ENCODE data around the gene EIF2B4.

EIF2B4 gene

GRCh38 chr2:27380626-27381545 lies 10.7 kb upstream of the EIF2B4 start, which contains the start of gene ZNF513:
TSS of gene ZNF513 (minus strand) at chr2:27380734. CDS start at chr2:27380526, 208 bp downstream.
- DNase-seq (ENCODE audit: low spot score in 2 of 2) = peak; percentile 89 to 96
- Histone ChIP-seq H3K27me3 (ENCODE audit: low read depth) (no peaks in the 10 kb centered on the region), H3K36me3 (replicated peaks) (peaks cover 78% of the 10 kb centered on the region), H3K4me3 (peak within 1 kb of the TSS; percentile 48), H3K4me1 (peaks cover 15% of the 10 kb centered on the region), H3K9me3 (no peaks in the 10 kb centered on the region)
- in situ Hi-C loops (cut with MboI; ENCODE audit: low sequenced_read_pairs) = no loop called here

DNA sequence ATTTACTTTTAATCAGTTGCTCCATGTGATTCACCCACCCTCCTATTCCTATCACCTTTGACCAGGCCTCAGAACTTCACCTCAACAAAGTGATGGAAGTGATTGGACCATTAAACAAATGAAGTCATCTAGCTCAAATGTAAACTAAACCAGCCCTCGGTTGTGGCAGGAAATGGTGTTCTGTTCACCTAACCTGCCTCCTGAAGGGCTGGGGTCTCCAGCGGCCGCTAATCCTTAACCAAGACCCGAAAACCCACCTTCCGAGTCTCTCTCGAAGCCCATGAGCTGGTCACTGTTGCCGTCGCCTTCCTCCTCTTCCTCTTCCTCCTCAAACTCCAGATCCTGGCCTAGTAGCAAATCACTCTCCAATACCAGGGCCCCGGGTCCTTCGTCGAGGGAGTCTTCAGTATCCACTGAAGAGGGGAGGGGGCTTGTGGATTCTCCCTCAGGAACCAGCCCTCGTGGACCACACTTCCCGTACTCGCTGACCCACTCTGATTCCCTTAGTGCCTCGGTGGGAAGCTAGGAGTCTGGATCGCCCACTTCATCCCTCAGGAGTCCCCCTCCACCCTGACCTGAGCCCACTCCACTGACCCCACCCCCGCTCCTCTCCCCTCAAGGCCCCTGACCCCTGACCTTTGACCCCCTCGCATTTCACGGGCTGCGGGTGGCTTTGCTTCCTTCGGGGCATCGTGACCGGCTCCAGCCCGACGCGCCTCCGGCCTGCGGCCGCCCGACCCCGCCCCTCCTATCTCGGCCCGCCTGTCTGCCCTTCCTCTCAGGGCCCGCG lies 9.9 kb upstream of the EIF2B4 start:
- in situ Hi-C loops (cut with MboI; ENCODE audit: low sequenced_read_pairs) = no loop called here
- DNase-seq (ENCODE audit: low spot score in 2 of 2) = no peak
- H3K4me1 ChIP-seq = peaks cover 15% of the 10 kb centered on the region
- H3K27me3 ChIP-seq (ENCODE audit: low read depth) = no peaks in the 10 kb centered on the region
- H3K9me3 ChIP-seq = no peaks in the 10 kb centered on the region
- peaks cover 78% of the 10 kb centered on the region for H3K36me3 ChIP-seq (replicated peaks)
- H3K4me3 ChIP-seq = peak overlapping the region; percentile 48

DNA sequence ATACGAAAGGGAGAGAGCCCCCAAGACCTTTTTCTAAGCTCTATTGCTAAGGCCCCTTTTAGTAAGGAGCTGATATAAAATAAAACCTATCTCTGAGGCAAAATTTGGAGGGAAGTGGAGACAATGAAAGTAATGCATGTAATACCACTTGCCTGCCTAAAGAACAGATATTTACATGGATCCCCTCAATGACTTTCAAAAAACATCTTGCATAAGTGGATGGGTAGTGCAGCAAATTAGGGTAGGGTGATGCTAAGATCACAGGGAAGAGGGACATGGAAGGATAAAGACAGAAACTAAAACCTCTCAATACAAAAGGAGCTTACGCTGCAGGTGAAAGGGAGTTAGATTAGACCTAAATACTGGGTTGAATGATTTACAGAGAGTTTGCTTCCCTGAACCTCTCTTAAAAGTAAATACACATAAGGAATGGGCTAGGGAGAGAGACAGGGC lies 9.3 kb upstream of the EIF2B4 start:
- in situ Hi-C loops (cut with MboI; ENCODE audit: low sequenced_read_pairs) = no loop called here
- no peaks in the 10 kb centered on the region for H3K27me3 ChIP-seq (ENCODE audit: low read depth)
- peaks cover 78% of the 10 kb centered on the region for H3K36me3 ChIP-seq (replicated peaks)
- H3K4me3 ChIP-seq = peak overlapping the region; percentile 48
- DNase-seq (ENCODE audit: low spot score in 2 of 2) = peak in 1 of 2 experiments; percentile 19
- peaks cover 15% of the 10 kb centered on the region for H3K4me1 ChIP-seq
- H3K9me3 ChIP-seq = no peaks in the 10 kb centered on the region

GRCh38 chr2:27378809-27379290 lies 8.7 kb upstream of the EIF2B4 start:
- Histone ChIP-seq H3K9me3 (no peaks in the 10 kb centered on the region), H3K36me3 (replicated peaks) (peaks cover 76% of the 10 kb centered on the region), H3K4me3 (peak overlapping the region; percentile 48; the same call in 1 of the 2 replicates), H3K27me3 (ENCODE audit: low read depth) (no peaks in the 10 kb centered on the region), H3K4me1 (peaks cover 15% of the 10 kb centered on the region)
- no peak for DNase-seq (ENCODE audit: low spot score in 2 of 2)
- in situ Hi-C loops (cut with MboI; ENCODE audit: low sequenced_read_pairs) = no loop called here

GRCh38 chr2:27378096-27378808 lies 8.1 kb upstream of the EIF2B4 start:
- DNase-seq (ENCODE audit: low spot score in 2 of 2) = no peak
- in situ Hi-C loops (cut with MboI; ENCODE audit: low sequenced_read_pairs) = no loop called here
- peaks cover 76% of the 10 kb centered on the region for H3K36me3 ChIP-seq (replicated peaks)
- peaks cover 15% of the 10 kb centered on the region for H3K4me1 ChIP-seq
- H3K27me3 ChIP-seq (ENCODE audit: low read depth) = no peaks in the 10 kb centered on the region
- no peaks in the 10 kb centered on the region for H3K9me3 ChIP-seq
- H3K4me3 ChIP-seq = no peak overlapping the region

DNA sequence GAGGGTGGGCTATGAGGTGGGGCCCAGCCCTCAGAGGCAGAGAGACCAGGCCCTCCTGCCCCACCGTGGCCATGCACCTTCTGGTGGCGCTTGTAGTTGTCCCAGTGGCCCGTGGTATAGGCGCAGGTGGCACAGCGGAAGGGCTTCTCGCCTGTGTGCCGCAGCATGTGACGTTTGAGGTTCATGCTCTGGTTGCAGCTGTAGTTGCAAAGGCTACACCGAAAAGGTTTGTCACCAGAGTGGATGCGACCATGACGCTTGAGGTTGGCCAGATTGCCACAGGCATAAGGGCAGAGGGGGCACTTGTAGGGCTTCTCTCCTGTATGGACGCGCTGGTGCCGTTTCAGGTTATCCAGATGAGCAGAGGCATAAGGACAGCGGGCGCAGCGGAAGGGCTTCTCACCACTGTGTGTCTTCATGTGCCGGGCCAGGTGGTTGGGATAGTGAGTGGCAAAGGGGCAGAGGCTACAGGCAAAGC lies 7.5 kb upstream of the EIF2B4 start:
- Histone ChIP-seq H3K9me3 (no peaks in the 10 kb centered on the region), H3K27me3 (ENCODE audit: low read depth) (no peaks in the 10 kb centered on the region), H3K36me3 (replicated peaks) (peaks cover 79% of the 10 kb centered on the region), H3K4me3 (no peak overlapping the region), H3K4me1 (peaks cover 15% of the 10 kb centered on the region)
- no peak for DNase-seq (ENCODE audit: low spot score in 2 of 2)
- in situ Hi-C loops (cut with MboI; ENCODE audit: low sequenced_read_pairs) = no loop called here

GRCh38 chr2:27376866-27377617 lies 6.9 kb upstream of the EIF2B4 start:
- H3K4me3 ChIP-seq = no peak overlapping the region
- DNase-seq (ENCODE audit: low spot score in 2 of 2) = no peak
- in situ Hi-C loops (cut with MboI; ENCODE audit: low sequenced_read_pairs) = no loop called here
- H3K27me3 ChIP-seq (ENCODE audit: low read depth) = no peaks in the 10 kb centered on the region
- H3K4me1 ChIP-seq = peaks cover 16% of the 10 kb centered on the region
- H3K36me3 ChIP-seq (replicated peaks) = peaks cover 80% of the 10 kb centered on the region
- H3K9me3 ChIP-seq = no peaks in the 10 kb centered on the region

DNA sequence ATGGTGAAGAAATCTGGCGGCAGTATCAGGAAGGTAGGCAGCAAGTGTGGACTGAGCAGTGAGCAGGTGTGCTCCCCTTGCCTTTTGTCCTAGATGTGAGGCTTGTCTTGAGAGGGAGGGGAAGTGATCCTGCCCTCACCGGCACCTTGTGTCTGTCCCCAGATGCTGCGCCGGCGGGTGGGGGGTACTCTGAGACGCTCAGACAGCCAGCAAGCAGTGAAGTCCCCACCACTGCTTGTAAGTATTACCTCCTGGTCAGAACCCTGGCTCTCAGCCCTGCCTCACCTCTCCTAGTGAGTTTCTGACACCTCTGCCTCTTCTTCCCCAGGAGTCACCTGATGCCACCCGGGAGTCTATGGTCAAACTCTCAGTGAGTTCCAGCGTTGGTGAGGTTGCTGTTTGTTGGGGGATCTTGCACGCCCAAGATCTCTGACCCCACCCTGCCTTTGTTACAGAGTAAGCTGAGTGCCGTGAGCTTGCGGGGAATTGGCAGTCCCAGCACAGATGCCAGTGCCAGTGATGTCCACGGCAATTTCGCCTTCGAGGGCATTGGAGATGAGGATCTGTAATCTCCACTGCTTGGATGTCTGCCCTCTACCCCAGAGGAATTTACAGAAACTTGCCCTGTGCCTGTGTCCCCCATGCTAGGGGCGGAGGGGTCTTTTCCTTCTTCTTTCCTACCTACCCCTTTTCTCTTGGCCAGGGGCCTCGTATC lies 6.2 kb upstream of the EIF2B4 start:
- Histone ChIP-seq H3K27me3 (ENCODE audit: low read depth) (no peaks in the 10 kb centered on the region), H3K36me3 (replicated peaks) (peaks cover 76% of the 10 kb centered on the region), H3K4me3 (no peak overlapping the region), H3K9me3 (no peaks in the 10 kb centered on the region), H3K4me1 (peaks cover 22% of the 10 kb centered on the region)
- in situ Hi-C loops (cut with MboI; ENCODE audit: low sequenced_read_pairs) = no loop called here
- no peak for DNase-seq (ENCODE audit: low spot score in 2 of 2)

DNA sequence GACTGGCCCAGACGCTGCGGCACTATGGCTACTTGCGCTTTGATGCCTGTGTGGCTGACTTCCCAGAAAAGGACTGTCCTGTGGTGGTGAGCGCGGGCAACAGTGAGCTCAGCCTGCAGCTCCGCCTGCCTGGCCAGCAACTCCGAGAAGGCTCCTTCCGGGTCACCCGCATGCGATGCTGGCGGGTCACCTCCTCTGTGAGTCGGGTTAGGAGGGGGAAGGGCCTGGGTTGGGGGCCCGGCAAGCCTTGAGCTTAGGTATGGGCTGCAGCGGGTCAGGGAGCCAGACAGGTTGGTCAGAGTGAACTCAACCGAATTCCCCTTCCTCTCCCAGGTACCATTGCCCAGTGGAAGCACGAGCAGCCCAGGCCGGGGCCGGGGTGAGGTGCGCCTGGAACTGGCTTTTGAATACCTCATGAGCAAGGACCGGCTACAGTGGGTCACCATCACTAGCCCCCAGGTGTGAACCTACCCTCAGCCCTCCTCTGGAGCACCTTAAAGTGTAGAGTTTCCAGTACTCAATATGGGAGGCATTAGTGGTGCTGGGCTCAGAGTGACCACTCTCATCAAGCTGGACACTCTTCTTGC lies 5.5 kb upstream of the EIF2B4 start:
- no peak for DNase-seq (ENCODE audit: low spot score in 2 of 2)
- Histone ChIP-seq H3K4me1 (peaks cover 16% of the 10 kb centered on the region), H3K9me3 (no peaks in the 10 kb centered on the region), H3K36me3 (replicated peaks) (peaks cover 74% of the 10 kb centered on the region), H3K27me3 (ENCODE audit: low read depth) (no peaks in the 10 kb centered on the region), H3K4me3 (no peak overlapping the region)
- in situ Hi-C loops (cut with MboI; ENCODE audit: low sequenced_read_pairs) = no loop called here

DNA sequence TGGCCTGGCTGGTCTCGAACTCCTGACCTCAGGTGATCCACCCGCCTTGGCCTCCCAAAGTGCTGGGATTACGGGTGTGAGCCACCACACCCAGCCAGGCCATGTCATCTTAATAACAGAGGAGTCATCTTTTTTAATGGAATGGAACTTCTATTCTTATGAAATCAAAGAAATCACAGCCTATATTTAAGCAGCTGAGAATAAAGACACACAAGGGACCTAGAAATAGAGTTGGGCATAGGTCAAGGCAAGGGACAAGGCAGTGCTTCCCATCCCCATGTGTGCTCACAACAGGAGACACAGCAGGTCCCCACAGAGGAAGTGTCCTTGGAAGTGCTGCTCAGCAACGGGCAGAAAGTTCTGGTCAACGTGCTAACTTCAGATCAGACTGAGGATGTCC lies 3.4 kb upstream of the EIF2B4 start:
- Histone ChIP-seq H3K27me3 (ENCODE audit: low read depth) (no peaks in the 10 kb centered on the region), H3K4me1 (peaks cover 7% of the 10 kb centered on the region), H3K36me3 (replicated peaks) (peaks cover 74% of the 10 kb centered on the region), H3K9me3 (no peaks in the 10 kb centered on the region), H3K4me3 (no peak overlapping the region)
- in situ Hi-C loops (cut with MboI; ENCODE audit: low sequenced_read_pairs) = no loop called here
- no peak for DNase-seq (ENCODE audit: low spot score in 2 of 2)

DNA sequence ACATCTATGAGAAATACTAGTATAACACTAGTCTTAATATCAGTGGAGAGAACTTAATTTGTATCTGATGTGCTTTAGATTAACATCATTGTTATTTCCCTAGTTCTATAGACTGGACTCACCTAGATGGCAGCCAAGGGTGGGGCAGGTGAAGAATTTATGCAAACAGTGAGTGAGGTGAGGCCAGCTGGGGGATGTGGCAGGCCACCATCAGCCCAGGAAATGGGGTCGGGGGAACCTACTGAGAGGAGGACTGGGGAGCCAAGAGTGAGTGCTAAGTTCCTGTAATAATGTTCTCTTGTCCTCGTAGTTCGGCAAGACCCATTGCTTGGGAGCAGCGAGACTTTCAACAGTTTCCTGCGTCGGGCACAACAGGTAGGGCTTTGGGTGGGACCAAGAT lies 2.8 kb upstream of the EIF2B4 start:
- Histone ChIP-seq H3K9me3 (no peaks in the 10 kb centered on the region), H3K4me1 (peaks cover 10% of the 10 kb centered on the region), H3K36me3 (replicated peaks) (peaks cover 75% of the 10 kb centered on the region), H3K27me3 (ENCODE audit: low read depth) (no peaks in the 10 kb centered on the region), H3K4me3 (no peak overlapping the region)
- in situ Hi-C loops (cut with MboI; ENCODE audit: low sequenced_read_pairs) = no loop called here
- DNase-seq (ENCODE audit: low spot score in 2 of 2) = no peak

Measured in HAP-1 (cell line).